Brain microvascular endothelial cell (primary cell): ENCODE results near the gene RASSF10.

Source experiments
- DNase-seq: peaks from one replicate; pipeline ENCODE4 v3.0.0-alpha.2; 2020
- H3K27ac ChIP-seq: fragments of 250-450 bp; sonication (Bioruptor Pico); 2 replicates; pipeline ENCODE4 v1.5.1; 2020; ENCODE audit warnings: mild to moderate bottlenecking, moderate library complexity
- H3K27me3 ChIP-seq: fragments of 250-450 bp; sonication (Bioruptor Pico); replicated peaks from 2 replicates; pipeline ENCODE4 v1.5.1; 2020; ENCODE audit warnings: mild to moderate bottlenecking
- H3K36me3 ChIP-seq: fragments of 250-450 bp; sonication (Bioruptor Pico); replicated peaks from 2 replicates; pipeline ENCODE4 v1.5.1; 2020; ENCODE audit warnings: mild to moderate bottlenecking
- H3K4me3 ChIP-seq: 2 replicates; pipeline ENCODE4 v1.5.1; 2011; ENCODE audit warnings: low read depth, mild to moderate bottlenecking, control low read depth, low read length, moderate library complexity
- CTCF ChIP-seq: IDR thresholded peaks from 2 replicates; pipeline ENCODE4 v1.5.1; 2011; ENCODE audit warnings: low read depth, mild to moderate bottlenecking, moderate library complexity, low read length, control low read depth, inconsistent platforms; ENCODE audit errors: missing control alignments
- in situ Hi-C: cut with HindIII; loops from 2 replicates; pipeline ENCODE4 v1.10.0; 2017; ENCODE audit warnings: low sequenced_read_pairs, low pct_ligation_motif_present

Gene RASSF10

GRCh38 chr11:12986194-12986898 lies 22.8 kb upstream of the RASSF10 start:
- H3K27ac ChIP-seq, result no peak overlapping the region
- TF ChIP-seq CTCF, result no peak
- no peak overlapping the region for H3K4me3 ChIP-seq
- in situ Hi-C loops, result no loop called here
- peaks cover 9% of the 10 kb centered on the region for H3K27me3 ChIP-seq
- no peaks in the 10 kb centered on the region for H3K36me3 ChIP-seq
- DNase-seq, result no peak

- DNase-seq, result no peak
- Histone ChIP-seq H3K36me3 (no peaks in the 10 kb centered on the region), H3K4me3 (no peak overlapping the region), H3K27ac (no peak overlapping the region), H3K27me3 (peaks cover 15% of the 10 kb centered on the region)
- in situ Hi-C loops, result no loop called here
- TF ChIP-seq CTCF, result no peak
Measured at GRCh38 chr11:12989428-12990161, 19.5 kb upstream of the RASSF10 start.

GRCh38 chr11:12990162-12990480 lies 19.0 kb upstream of the RASSF10 start:
- no peak for DNase-seq

GRCh38 chr11:12991426-12991825 lies 17.7 kb upstream of the RASSF10 start:
- DNase-seq, result no peak
- peaks cover 11% of the 10 kb centered on the region for H3K27me3 ChIP-seq
- no peak for TF ChIP-seq CTCF
- no peak overlapping the region for H3K4me3 ChIP-seq
- no peaks in the 10 kb centered on the region for H3K36me3 ChIP-seq
- in situ Hi-C loops, result no loop called here
- no peak overlapping the region for H3K27ac ChIP-seq

More at GRCh38 chr11:12990162-12990480, 19.0 kb upstream of the RASSF10 start:
- in situ Hi-C loops, result no loop called here
- Histone ChIP-seq H3K27ac (no peak overlapping the region), H3K4me3 (no peak overlapping the region), H3K36me3 (no peaks in the 10 kb centered on the region), H3K27me3 (peaks cover 15% of the 10 kb centered on the region)
- TF ChIP-seq CTCF, result no peak

- TF ChIP-seq CTCF, result no peak
- no peak overlapping the region for H3K4me3 ChIP-seq
- H3K27ac ChIP-seq, result no peak overlapping the region
- in situ Hi-C loops, result no loop called here
- DNase-seq, result no peak
- H3K27me3 ChIP-seq, result peaks cover 11% of the 10 kb centered on the region
- H3K36me3 ChIP-seq, result no peaks in the 10 kb centered on the region
Measured at GRCh38 chr11:12993626-12994025, 15.5 kb upstream of the RASSF10 start.
